GM12865 (cell line): ENCODE results near the gene ANKFN1.

ENCODE experiments used
- DNase-seq: peaks from one replicate; pipeline ENCODE4 v3.0.0; 2010; ENCODE audit warnings: low read depth
- H3K4me3 ChIP-seq: 2 replicates; pipeline ENCODE4 v1.5.1; 2011; ENCODE audit warnings: mild to moderate bottlenecking, low read depth, low read length, control low read depth
- CTCF ChIP-seq: IDR thresholded peaks from 2 replicates; pipeline ENCODE4 v1.5.1; 2011; ENCODE audit warnings: low read length, control low read depth, low read depth, inconsistent platforms; ENCODE audit not compliant: insufficient read depth; ENCODE audit errors: missing control alignments

Gene ANKFN1

GRCh38 chr17:56171186-56171959 lies 18.1 kb downstream of the ANKFN1 start:
- TF ChIP-seq CTCF, result no peak
- no peak for DNase-seq
- H3K4me3 ChIP-seq, result no peak overlapping the region

- TF ChIP-seq CTCF, result no peak
- H3K4me3 ChIP-seq, result no peak overlapping the region
- no peak for DNase-seq
These were observed 19.3 kb downstream of the ANKFN1 start for GRCh38 chr17:56172517-56172982.

GRCh38 chr17:56173026-56173425 lies 19.8 kb downstream of the ANKFN1 start:
- DNase-seq, result no peak
- no peak for TF ChIP-seq CTCF
- no peak overlapping the region for H3K4me3 ChIP-seq

- no peak overlapping the region for H3K4me3 ChIP-seq
- TF ChIP-seq CTCF, result no peak
- DNase-seq, result no peak
These were observed 20.9 kb downstream of the ANKFN1 start for GRCh38 chr17:56173958-56174835.

GRCh38 chr17:56175299-56175955 lies 22.2 kb downstream of the ANKFN1 start:
- peak; percentile 9 for DNase-seq
- TF ChIP-seq CTCF, result no peak
- no peak overlapping the region for H3K4me3 ChIP-seq

- no peak for DNase-seq
- H3K4me3 ChIP-seq, result no peak overlapping the region
- no peak for TF ChIP-seq CTCF
These were observed 22.8 kb downstream of the ANKFN1 start for GRCh38 chr17:56176091-56176490.
